GM12865 (cell line): ENCODE results near the gene CEP112.
A peak's percentile ranks its signal among the peaks of the same experiment; 100 is the strongest.

Experiments
- DNase-seq: peaks from one replicate; pipeline ENCODE4 v3.0.0; 2010; ENCODE audit warnings: low read depth
- H3K4me3 ChIP-seq: 2 replicates; pipeline ENCODE4 v1.5.1; 2011; ENCODE audit warnings: mild to moderate bottlenecking, low read depth, low read length, control low read depth
- TF ChIP-seq, protein P1 (sequence below): IDR thresholded peaks from 2 replicates; pipeline ENCODE4 v1.5.1; 2011; ENCODE audit warnings: low read length, control low read depth, low read depth, inconsistent platforms; ENCODE audit not compliant: insufficient read depth; ENCODE audit errors: missing control alignments

CEP112 gene

GRCh38 chr17:65895969-65896368, 296.0 kb downstream of the CEP112 start:
- TF ChIP-seq, protein P1, sequence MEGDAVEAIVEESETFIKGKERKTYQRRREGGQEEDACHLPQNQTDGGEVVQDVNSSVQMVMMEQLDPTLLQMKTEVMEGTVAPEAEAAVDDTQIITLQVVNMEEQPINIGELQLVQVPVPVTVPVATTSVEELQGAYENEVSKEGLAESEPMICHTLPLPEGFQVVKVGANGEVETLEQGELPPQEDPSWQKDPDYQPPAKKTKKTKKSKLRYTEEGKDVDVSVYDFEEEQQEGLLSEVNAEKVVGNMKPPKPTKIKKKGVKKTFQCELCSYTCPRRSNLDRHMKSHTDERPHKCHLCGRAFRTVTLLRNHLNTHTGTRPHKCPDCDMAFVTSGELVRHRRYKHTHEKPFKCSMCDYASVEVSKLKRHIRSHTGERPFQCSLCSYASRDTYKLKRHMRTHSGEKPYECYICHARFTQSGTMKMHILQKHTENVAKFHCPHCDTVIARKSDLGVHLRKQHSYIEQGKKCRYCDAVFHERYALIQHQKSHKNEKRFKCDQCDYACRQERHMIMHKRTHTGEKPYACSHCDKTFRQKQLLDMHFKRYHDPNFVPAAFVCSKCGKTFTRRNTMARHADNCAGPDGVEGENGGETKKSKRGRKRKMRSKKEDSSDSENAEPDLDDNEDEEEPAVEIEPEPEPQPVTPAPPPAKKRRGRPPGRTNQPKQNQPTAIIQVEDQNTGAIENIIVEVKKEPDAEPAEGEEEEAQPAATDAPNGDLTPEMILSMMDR, result no peak
- no peak overlapping the region for H3K4me3 ChIP-seq
- no peak for DNase-seq

DNA sequence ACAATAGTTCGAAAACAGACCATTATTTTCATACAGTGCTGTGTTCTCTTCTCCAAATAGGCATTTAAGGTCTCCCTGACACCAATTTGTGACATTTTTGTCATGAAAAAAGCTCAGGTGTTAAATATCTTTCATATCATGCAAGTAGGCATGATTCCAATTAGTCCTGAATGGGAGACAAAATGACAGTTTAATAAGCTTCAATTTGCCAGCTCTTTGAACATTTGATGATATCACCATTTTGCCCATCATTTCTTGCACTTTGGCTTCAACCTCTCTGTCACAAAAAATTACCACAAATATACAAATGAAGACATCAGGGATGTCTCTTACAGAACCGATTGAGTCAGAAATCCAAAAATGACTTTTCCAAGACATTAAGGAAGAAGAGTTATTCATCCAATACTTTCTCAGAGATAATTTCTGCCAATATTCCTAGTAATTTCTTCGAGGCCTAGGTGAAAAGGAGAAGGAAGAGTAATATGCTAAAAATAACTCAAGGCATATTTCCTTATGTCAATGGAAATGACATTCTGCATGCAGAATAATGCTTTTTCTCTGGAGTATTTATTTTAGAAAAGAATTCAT, 298.1 kb downstream of the CEP112 start:
- DNase-seq, result no peak
- TF ChIP-seq, protein P1, result no peak
- H3K4me3 ChIP-seq, result no peak overlapping the region

DNA sequence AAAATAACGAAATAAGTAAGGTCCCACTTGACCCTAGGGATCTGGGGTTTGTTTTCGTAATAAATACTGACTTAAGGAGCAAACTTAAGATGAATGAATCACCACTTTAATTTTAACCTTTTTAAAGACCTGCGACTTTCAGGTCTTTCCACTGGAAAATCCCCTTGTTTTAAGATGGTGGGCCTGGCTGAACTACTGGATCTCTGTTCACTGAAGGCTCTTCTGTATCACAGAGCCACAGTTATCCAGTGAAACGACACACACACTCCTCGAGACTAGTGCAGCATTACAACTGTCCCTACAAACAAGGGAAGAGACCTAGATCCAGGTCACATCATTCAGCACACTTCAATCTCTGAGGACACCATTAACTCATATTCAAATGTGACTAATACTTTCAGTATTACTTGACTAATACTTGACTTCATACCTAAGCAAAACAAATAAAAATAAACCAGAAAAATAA, 299.0 kb downstream of the CEP112 start:
- TF ChIP-seq, protein P1, result no peak
- H3K4me3 ChIP-seq, result no peak overlapping the region

GRCh38 chr17:65891231-65891735, 300.6 kb downstream of the CEP112 start:
- H3K4me3 ChIP-seq, result no peak overlapping the region
- DNase-seq, result no peak
- TF ChIP-seq, protein P1, result no peak

More for the DNA sequence above, 299.0 kb downstream of the CEP112 start:
- peak; percentile 58 for DNase-seq

DNA sequence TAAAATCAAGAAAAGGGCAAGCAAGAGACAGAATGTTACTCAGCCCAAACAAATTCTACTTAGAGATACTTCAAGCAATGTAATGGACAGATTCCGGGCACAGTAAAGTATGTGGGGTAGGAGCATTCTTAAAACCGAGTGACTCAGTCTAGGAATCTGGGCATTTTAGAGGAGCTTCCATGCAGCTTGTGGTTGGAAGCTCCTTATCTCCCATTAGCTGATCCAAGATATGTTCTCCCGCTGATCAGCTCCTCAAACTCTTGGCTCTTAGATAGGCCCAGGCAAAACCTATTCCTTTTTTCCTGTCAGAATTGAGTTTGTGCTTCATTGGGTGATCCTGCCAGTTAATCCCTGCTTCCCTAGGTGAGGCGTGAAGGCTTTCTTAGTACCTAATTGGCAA, 303.3 kb downstream of the CEP112 start:
- TF ChIP-seq, protein P1, result no peak
- DNase-seq, result no peak
- H3K4me3 ChIP-seq, result no peak overlapping the region

GRCh38 chr17:65886315-65887245, 305.4 kb downstream of the CEP112 start:
- TF ChIP-seq, protein P1, result no peak
- H3K4me3 ChIP-seq, result no peak overlapping the region
- DNase-seq, result no peak
